H1 (cell line): ENCODE measurements around the gene FBXW8. TPM values are rescaled to one million over a fixed set of nuclear protein-coding genes. Genes with fewer than 3 reads are reported as not detected.

Experiments used
- CTCF ChIA-PET: fragments of 300-600 bp; sonication (Branson Sonifier 250); formaldehyde crosslinking; loops from one replicate; lab custom pipeline; 2021; ENCODE audit not compliant: partially characterized antibody; lab: Charles Lee
- POLR2A ChIA-PET: fragments of 300-600 bp; sonication (Branson Sonifier 250); formaldehyde crosslinking; loops from one replicate; lab custom pipeline; 2021; ENCODE audit warnings: inconsistent platforms; ENCODE audit not compliant: partially characterized antibody; lab: Charles Lee
- DNase-seq, 2 experiments: peaks; one replicate each; pipeline versions ENCODE4 v3.0.0 to v3.0.0-alpha.2; 2010 to 2022; ENCODE audit warnings: low spot score in 2 of 2, low read depth in 1 of 2, mixed read lengths in 1 of 2
- FAIRE-seq: peaks from 2 replicates; lab custom pipeline; 2011; peaks lifted over from hg19 to GRCh38; lab: Jason Lieb, UNC
- H2AFZ ChIP-seq: 2 replicates; pipeline ENCODE4 v1.8.1; 2012; ENCODE audit warnings: low read length, inconsistent platforms
- H2AK5ac ChIP-seq: 2 replicates; pipeline ENCODE4 v1.6.1; 2013; ENCODE audit warnings: low read depth, low read length
- H2BK120ac ChIP-seq: replicated peaks from 2 replicates; pipeline ENCODE3; 2013; ENCODE audit warnings: low read depth, low read length, inconsistent platforms
- H2BK12ac ChIP-seq: 2 replicates; pipeline ENCODE4 v1.6.1; 2013; ENCODE audit warnings: low read depth, low read length
- H2BK15ac ChIP-seq: 2 replicates; pipeline ENCODE4 v1.6.1; 2013; ENCODE audit warnings: low read length
- H2BK20ac ChIP-seq: 2 replicates; pipeline ENCODE4 v1.6.1; 2013; ENCODE audit warnings: low read length
- H2BK5ac ChIP-seq: 2 replicates; pipeline ENCODE4 v1.6.1; 2013; ENCODE audit warnings: low read depth, low read length
- H3K14ac ChIP-seq: 2 replicates; pipeline ENCODE4 v1.6.1; 2013; ENCODE audit warnings: inconsistent platforms; ENCODE audit not compliant: insufficient read length
- H3K18ac ChIP-seq: 2 replicates; pipeline ENCODE4 v1.6.1; 2013; ENCODE audit warnings: low read length; ENCODE audit errors: extremely low read depth
- H3K23ac ChIP-seq: 2 replicates; pipeline ENCODE4 v1.6.1; 2013; ENCODE audit warnings: inconsistent platforms; ENCODE audit not compliant: insufficient read length
- H3K23me2 ChIP-seq: 2 replicates; pipeline ENCODE4 v1.6.1; 2013; ENCODE audit warnings: low read depth, low read length
- H3K27ac ChIP-seq: 2 replicates; pipeline ENCODE4 v1.6.1; 2011; ENCODE audit warnings: low read depth, low read length, inconsistent platforms
- H3K27me3 ChIP-seq, 4 experiments: replicated peaks in 1 of 4; 1 replicate in 1 of 4; 2 replicates in 3 of 4; pipeline versions ENCODE4 v1.6.1 to v1.8.1; 2011 to 2013; ENCODE audit warnings: low read length in 3 of 4, mild to moderate bottlenecking in 3 of 4, inconsistent platforms in 2 of 4, mixed read lengths in 2 of 4, moderate library complexity in 1 of 4; ENCODE audit not compliant: control insufficient read depth in 3 of 4, insufficient read depth in 3 of 4; ENCODE audit errors: extremely low read depth in 1 of 4
- H3K36me3 ChIP-seq, 4 experiments: 2 replicates each; pipeline versions ENCODE4 v1.6.1 to v1.8.1; 2011 to 2013; ENCODE audit warnings: mild to moderate bottlenecking in 4 of 4, low read length in 3 of 4, moderate library complexity in 2 of 4, control low read depth in 1 of 4, inconsistent platforms in 1 of 4; ENCODE audit not compliant: insufficient read depth in 4 of 4, control insufficient read depth in 2 of 4
- H3K4ac ChIP-seq: replicated peaks from 2 replicates; pipeline ENCODE3; 2013; ENCODE audit warnings: low read length, low read depth, mixed read lengths, inconsistent platforms; ENCODE audit not compliant: insufficient read length
- H3K4me1 ChIP-seq, 4 experiments: replicated peaks in 1 of 4; 1 replicate in 1 of 4; 2 replicates in 3 of 4; pipeline versions ENCODE4 v1.6.1 to v1.8.1; 2011 to 2013; ENCODE audit warnings: low read length in 3 of 4, inconsistent platforms in 2 of 4, mixed read lengths in 1 of 4; ENCODE audit not compliant: insufficient read depth in 4 of 4, control insufficient read depth in 3 of 4
- H3K4me2 ChIP-seq, 2 experiments: 2 replicates each; pipeline versions ENCODE4 v1.6.1 to v1.8.1; 2011 to 2013; ENCODE audit warnings: low read depth in 2 of 2, low read length in 2 of 2, control low read depth in 1 of 2, inconsistent platforms in 1 of 2, mild to moderate bottlenecking in 1 of 2; ENCODE audit not compliant: insufficient read depth in 1 of 2
- H3K4me3 ChIP-seq, 4 experiments: fragments of 200-600, 300-600 bp in 1 of 4; sonication (generic), shearing (Covaris generic), sonication (Bioruptor Twin) in 1 of 4; 2 replicates each; pipeline versions ENCODE4 v1.5.1 to v1.8.1; 2011 to 2016; ENCODE audit warnings: low read length in 4 of 4, low read depth in 3 of 4, control low read depth in 2 of 4, inconsistent platforms in 2 of 4, mild to moderate bottlenecking in 2 of 4, mixed read lengths in 1 of 4, moderate library complexity in 1 of 4; ENCODE audit not compliant: insufficient read depth in 2 of 4; ENCODE audit errors: extremely low read depth in 1 of 4
- H3K56ac ChIP-seq: replicated peaks from 2 replicates; pipeline ENCODE3; 2013; ENCODE audit warnings: low read depth, mild to moderate bottlenecking, mixed read lengths, low read length, inconsistent platforms; ENCODE audit not compliant: insufficient read length
- H3K79me1 ChIP-seq: 2 replicates; pipeline ENCODE4 v1.6.1; 2013; ENCODE audit warnings: low read depth, low read length, control low read depth
- H3K79me2 ChIP-seq, 2 experiments: 2 replicates each; pipeline versions ENCODE4 v1.6.1 to v1.8.1; 2012 to 2013; ENCODE audit warnings: low read length in 2 of 2, mild to moderate bottlenecking in 2 of 2, inconsistent platforms in 1 of 2; ENCODE audit not compliant: insufficient read depth in 2 of 2, control insufficient read depth in 1 of 2
- H3K9ac ChIP-seq, 4 experiments: replicated peaks in 1 of 4; 1 replicate in 1 of 4; 2 replicates in 3 of 4; pipeline versions ENCODE4 v1.6.1 to v1.8.1; 2011 to 2013; ENCODE audit warnings: low read depth in 3 of 4, low read length in 3 of 4, control low read depth in 2 of 4, mild to moderate bottlenecking in 2 of 4, moderate library complexity in 2 of 4, inconsistent platforms in 1 of 4; ENCODE audit errors: extremely low read depth in 1 of 4
- H3K9me3 ChIP-seq, 2 experiments: 2 replicates each; pipeline versions ENCODE4 v1.6.1 to v1.8.1; 2012 to 2013; ENCODE audit warnings: mild to moderate bottlenecking in 2 of 2, moderate library complexity in 2 of 2, control low read depth in 1 of 2, inconsistent platforms in 1 of 2, low read depth in 1 of 2, low read length in 1 of 2, mixed read lengths in 1 of 2; ENCODE audit not compliant: insufficient read depth in 2 of 2
- H4K20me1 ChIP-seq, 2 experiments: replicated peaks in 1 of 2; 2 replicates each; pipeline versions ENCODE3 to v1.8.1; 2011 to 2013; ENCODE audit warnings: inconsistent platforms in 2 of 2, low read length in 2 of 2, mild to moderate bottlenecking in 1 of 2; ENCODE audit not compliant: insufficient read depth in 2 of 2, control insufficient read depth in 1 of 2
- H4K5ac ChIP-seq: 2 replicates; pipeline ENCODE4 v1.6.1; 2013; ENCODE audit warnings: low read length, low read depth, mixed read lengths, inconsistent platforms; ENCODE audit not compliant: insufficient read length
- H4K8ac ChIP-seq: 2 replicates; pipeline ENCODE4 v1.8.0; 2013; ENCODE audit warnings: mild to moderate bottlenecking, moderate library complexity, low read length, inconsistent platforms; ENCODE audit not compliant: insufficient read depth; ENCODE audit errors: extremely low read depth
- H4K91ac ChIP-seq: replicated peaks from 2 replicates; pipeline ENCODE3; 2013; ENCODE audit warnings: low read length, mixed read lengths, inconsistent platforms; ENCODE audit not compliant: insufficient read length
- KDM4A ChIP-seq: IDR thresholded peaks from one replicate; pipeline ENCODE4 v1.7.1; 2012; ENCODE audit warnings: low read depth, mild to moderate bottlenecking, moderate library complexity, low read length, inconsistent platforms; ENCODE audit not compliant: severe bottlenecking
- SAP30 ChIP-seq: fragments of 300-600 bp; sonication (generic); IDR thresholded peaks from 2 replicates; pipeline ENCODE4 v1.7.1; 2012; ENCODE audit warnings: low read length, moderate library complexity, mild to moderate bottlenecking, inconsistent platforms; ENCODE audit not compliant: insufficient read depth, insufficient replicate concordance
- TAF7 ChIP-seq: optimal IDR thresholded peaks from 2 replicates; pipeline ENCODE3; 2011; ENCODE audit warnings: low read depth, mild to moderate bottlenecking, inconsistent platforms, low read length, moderate library complexity, borderline replicate concordance
- TEAD4 ChIP-seq: IDR thresholded peaks from 2 replicates; pipeline ENCODE4 v1.6.1; 2012; ENCODE audit warnings: low read depth, low read length, inconsistent platforms, mixed read lengths
- WGBS, 2 experiments: shearing (Covaris generic) in 1 of 2; methylation state at CpG; one replicate each; pipeline versions ENCODE4 v1.1.6 to v1.1.7; 2013 to 2015; ENCODE audit warnings: low lambda C conversion rate in 2 of 2, mixed read lengths in 2 of 2, inconsistent platforms in 1 of 2, low coverage in 1 of 2, missing lambda C conversion rate in 1 of 2; ENCODE audit not compliant: insufficient replicate concordance in 2 of 2, insufficient coverage in 1 of 2, insufficient read length in 1 of 2; ENCODE audit errors: extremely low coverage in 1 of 2, missing lambda C conversion rate in 1 of 2; 5-methylcytosine and 5-hydroxymethylcytosine counted together
- polyA plus RNA-seq, 7 experiments: library from polyadenylated mRNA; depleted of rRNA in 3 of 7; stranded (reverse) in 5 of 7; unstranded in 2 of 7; fragments of >200 nt in 5 of 7; fragments of 200-250 nt in 2 of 7; gene quantifications; 1 replicate in 5 of 7; 2 replicates in 1 of 7; 4 replicates in 1 of 7; pipeline versions ENCODE4 v1.2.1 to v1.2.3, GENCODE V29; 2011 to 2013; ENCODE audit warnings: missing spikeins in 2 of 7, mixed read lengths in 2 of 7
- total RNA-seq: library from RNA; stranded (reverse); fragmentation: NEBNext Ultra II Directional; extraction: Animal tissue kit (Norgen Biotek cat#: 25700); gene quantifications from 2 replicates; pipeline ENCODE4 v1.2.1, GENCODE V29; 2021
- TF ChIP-seq, protein P1 (sequence below): IDR thresholded peaks from 2 replicates; pipeline ENCODE4 v1.6.1; 2011; ENCODE audit warnings: low read length, improper control_type of control experiment

The FBXW8 gene
- total and polyA plus RNA-seq, 2 of the 8 experiments (the other 6 are each of a cell fraction or from before 2014, with no cell fraction given) = 15.8 to 16.0 TPM

DNA sequence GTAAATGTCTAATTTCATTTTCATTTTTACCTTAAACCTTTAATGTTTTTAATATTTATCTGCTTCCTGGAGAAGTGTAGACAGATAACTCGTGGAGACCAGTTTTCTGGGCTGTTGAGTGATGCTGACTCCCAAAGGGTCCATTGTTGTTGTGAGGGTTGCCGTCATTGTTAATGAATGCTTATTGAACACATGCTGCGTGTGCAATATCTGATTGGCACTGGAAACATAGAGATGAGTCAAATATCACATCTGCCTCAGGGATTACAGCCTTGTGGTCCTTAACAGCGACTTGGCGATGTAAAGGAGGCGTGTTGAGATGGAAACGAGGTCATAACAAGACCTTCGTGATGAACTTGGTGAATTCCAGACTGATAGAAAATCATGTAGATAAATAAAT lies 85.9 kb downstream of the FBXW8 start:
- H3K56ac ChIP-seq = no peak overlapping the region
- H3K18ac ChIP-seq = no peak overlapping the region
- no peak overlapping the region for H3K4ac ChIP-seq
- H4K5ac ChIP-seq = no peak overlapping the region
- no peak overlapping the region for H3K14ac ChIP-seq
- TF ChIP-seq SAP30 (no peak), TAF7 (no peak), KDM4A (no peak), TEAD4 (no peak)
- TF ChIP-seq, protein P1, sequence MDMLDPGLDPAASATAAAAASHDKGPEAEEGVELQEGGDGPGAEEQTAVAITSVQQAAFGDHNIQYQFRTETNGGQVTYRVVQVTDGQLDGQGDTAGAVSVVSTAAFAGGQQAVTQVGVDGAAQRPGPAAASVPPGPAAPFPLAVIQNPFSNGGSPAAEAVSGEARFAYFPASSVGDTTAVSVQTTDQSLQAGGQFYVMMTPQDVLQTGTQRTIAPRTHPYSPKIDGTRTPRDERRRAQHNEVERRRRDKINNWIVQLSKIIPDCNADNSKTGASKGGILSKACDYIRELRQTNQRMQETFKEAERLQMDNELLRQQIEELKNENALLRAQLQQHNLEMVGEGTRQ = no peak
- H3K4me2 ChIP-seq = no peak overlapping the region
- H2BK5ac ChIP-seq = no peak overlapping the region
- POLR2A ChIA-PET = no interaction called here
- no peaks in the 10 kb centered on the region for H3K27me3 ChIP-seq
- no peaks in the 10 kb centered on the region for H3K23me2 ChIP-seq
- H3K36me3 ChIP-seq = no peaks in the 10 kb centered on the region
- no peak overlapping the region for H2BK12ac ChIP-seq
- H4K8ac ChIP-seq = no peak overlapping the region
- no peak overlapping the region for H3K23ac ChIP-seq
- peaks cover 0 to 11% (median 2%) of the 10 kb centered on the region in 4 experiments; a peak in 3 of 7 replicates for H3K4me1 ChIP-seq
- no peak overlapping the region for H2AK5ac ChIP-seq
- no peaks in the 10 kb centered on the region for H3K9me3 ChIP-seq
- no peak overlapping the region for H2BK120ac ChIP-seq
- H3K79me1 ChIP-seq = peaks cover 2% of the 10 kb centered on the region
- no peak overlapping the region for H2AFZ ChIP-seq
- no peak overlapping the region for H3K4me3 ChIP-seq
- H3K79me2 ChIP-seq = no peaks in the 10 kb centered on the region
- no peak overlapping the region for H3K27ac ChIP-seq
- peaks cover 0 to 2% of the 10 kb centered on the region in 2 experiments for H4K20me1 ChIP-seq
- no peak overlapping the region for H3K9ac ChIP-seq
- DNase-seq = no peak
- H4K91ac ChIP-seq = no peak overlapping the region
- no peak overlapping the region for H2BK20ac ChIP-seq
- no peak for FAIRE-seq
- CTCF ChIA-PET = interaction anchor here (0.8 kb wide), 1 partner anchor 40 kb away, joined by 3 read pairs; no protein-coding TSS in a partner anchor
- WGBS, 2 experiments = 93% methylated on average over 8 of the region's 8 CpGs; no CpG with 5 or more reads in 1 of the 2 experiments
- no peak overlapping the region for H2BK15ac ChIP-seq
